Astrocyte (in vitro differentiated cells and primary cell): ENCODE data around the gene TLCD4.

Experiments used
- EZH2 ChIP-seq: IDR thresholded peaks from 2 replicates; pipeline ENCODE4 v1.6.1; 2012; ENCODE audit warnings: mild to moderate bottlenecking, low read length, inconsistent platforms; ENCODE audit not compliant: insufficient read depth
- TF ChIP-seq, protein P1 (sequence below): IDR thresholded peaks from 2 replicates; pipeline ENCODE4 v1.5.1; 2011; ENCODE audit warnings: low read depth, mild to moderate bottlenecking, inconsistent platforms, low read length, moderate library complexity; ENCODE audit not compliant: insufficient read depth

DNA sequence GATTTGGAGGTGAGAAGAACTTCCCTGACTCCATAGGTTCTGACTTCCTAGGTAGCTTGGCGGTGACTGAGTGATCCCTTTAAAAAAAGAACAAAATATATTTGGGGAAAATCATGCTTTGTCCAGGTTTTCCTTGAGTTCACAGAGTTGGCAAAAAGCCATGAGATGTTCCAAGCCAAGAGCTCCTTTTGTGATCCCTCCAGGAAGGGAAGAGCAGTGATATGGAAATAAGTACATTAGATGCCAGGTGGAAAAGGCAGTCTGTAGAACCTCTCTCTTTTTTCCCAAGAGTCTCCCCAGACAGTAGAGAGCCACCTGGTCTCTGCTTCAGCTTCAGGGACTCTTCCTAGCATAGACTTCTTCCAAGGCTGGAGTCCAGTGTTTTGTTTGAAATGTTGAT, 10.2 kb downstream of the TLCD4 start:
- TF ChIP-seq, protein P1, sequence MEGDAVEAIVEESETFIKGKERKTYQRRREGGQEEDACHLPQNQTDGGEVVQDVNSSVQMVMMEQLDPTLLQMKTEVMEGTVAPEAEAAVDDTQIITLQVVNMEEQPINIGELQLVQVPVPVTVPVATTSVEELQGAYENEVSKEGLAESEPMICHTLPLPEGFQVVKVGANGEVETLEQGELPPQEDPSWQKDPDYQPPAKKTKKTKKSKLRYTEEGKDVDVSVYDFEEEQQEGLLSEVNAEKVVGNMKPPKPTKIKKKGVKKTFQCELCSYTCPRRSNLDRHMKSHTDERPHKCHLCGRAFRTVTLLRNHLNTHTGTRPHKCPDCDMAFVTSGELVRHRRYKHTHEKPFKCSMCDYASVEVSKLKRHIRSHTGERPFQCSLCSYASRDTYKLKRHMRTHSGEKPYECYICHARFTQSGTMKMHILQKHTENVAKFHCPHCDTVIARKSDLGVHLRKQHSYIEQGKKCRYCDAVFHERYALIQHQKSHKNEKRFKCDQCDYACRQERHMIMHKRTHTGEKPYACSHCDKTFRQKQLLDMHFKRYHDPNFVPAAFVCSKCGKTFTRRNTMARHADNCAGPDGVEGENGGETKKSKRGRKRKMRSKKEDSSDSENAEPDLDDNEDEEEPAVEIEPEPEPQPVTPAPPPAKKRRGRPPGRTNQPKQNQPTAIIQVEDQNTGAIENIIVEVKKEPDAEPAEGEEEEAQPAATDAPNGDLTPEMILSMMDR: no peak
- no peak for TF ChIP-seq EZH2
